OCI-M1 (cell line): ENCODE results near the gene SMIM20.

ENCODE experiments used
- DNase-seq: peaks from one replicate; lab custom pipeline; 2025; lab: John Stamatoyannopoulos, UW

SMIM20 gene

DNA sequence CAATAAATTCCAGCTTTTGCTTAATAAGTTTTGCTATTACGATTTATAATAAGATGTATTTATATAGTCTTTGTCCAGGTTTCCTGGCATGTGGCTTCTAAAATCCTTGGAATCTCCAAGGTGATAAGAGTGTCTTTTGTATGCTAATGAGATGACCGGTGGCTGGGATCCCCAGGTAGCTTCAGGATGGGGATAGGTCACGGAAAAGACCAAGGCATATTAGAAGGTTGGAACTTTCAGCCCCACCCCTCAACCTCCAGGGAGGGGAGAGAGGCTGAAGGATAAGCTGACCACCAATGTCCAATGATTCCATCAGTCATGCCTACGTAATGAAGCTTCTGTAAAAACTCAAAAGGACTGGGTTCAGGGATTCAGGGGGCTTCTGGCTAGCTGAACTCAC, 41.7 kb downstream of the SMIM20 start:
- no peak for DNase-seq

DNA sequence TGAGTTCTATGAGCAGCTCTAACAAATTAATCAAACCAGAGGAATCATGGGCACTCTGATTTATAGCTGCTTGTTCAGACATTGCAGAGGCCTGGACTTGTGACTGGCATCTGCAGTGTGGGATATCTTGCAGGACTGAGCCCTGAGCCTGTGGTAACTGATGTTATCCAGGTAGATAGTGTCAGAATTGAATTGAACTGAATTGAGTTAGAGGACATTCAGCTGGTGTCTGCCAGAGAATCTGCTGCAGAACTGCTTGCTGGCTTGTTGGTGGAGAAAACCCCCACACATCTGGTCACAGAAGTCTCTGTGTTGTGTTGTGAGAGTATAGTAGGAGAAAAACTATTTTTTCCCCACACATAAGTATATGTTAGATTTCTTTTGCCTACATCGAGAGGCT, 42.2 kb downstream of the SMIM20 start:
- DNase-seq, result no peak

DNA sequence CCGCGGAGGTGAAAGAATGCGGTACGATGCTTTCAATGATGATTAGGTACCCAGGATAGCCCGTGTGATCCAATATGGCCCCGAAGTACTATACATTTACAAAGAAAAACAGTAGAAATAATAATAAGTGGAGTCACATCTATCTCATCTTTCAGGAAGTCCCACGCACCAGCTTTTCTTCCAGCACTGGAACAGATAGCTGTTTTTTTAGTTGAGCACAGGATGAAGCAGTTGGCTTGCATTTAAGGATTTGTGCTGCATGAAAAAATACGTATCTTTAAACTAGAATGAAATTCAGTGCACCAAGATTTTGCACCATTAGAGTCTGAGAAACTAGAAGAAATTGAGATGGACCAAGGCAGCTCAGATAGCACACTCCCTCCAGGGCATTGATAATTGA, 44.1 kb downstream of the SMIM20 start:
- DNase-seq, result no peak

DNA sequence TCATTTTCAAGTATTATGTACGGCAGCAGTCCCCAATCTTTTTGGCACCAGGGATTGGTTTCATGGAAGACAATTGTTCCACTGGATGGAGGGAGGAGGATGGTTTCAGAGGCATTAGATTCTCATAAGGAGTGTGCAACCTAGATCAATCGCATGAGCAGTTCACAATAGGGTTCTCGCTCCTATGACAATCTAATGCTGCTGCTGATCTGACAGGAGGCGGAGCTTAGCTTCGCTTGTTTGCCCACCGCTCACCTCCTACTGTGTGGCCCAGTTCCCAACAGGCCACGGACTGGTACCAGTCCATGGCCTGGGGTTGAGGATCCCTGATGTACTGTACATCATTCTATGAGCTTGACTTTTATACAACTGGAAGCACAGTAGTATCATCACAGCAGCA, 48.4 kb downstream of the SMIM20 start:
- DNase-seq, result no peak

DNA sequence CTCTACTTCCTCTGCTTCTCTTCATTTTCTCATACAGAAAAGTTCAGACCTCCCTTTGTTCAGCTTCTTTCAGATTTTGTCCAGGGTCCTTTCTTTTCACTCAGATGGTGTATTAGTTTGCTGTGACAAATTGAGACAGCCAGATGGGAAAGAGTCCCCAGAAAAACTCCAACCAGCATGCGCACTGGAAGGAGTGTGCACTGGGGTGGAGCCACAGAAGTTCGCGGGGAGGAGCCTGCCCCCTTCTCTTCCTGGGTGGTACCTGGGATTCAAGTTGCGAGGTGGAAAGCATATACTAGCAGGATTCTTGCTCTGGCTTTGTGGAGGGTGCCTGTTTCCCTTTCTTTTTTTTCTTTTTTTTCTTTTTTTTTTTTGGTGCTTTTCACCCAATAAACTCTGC, 51.6 kb downstream of the SMIM20 start:
- no peak for DNase-seq

DNA sequence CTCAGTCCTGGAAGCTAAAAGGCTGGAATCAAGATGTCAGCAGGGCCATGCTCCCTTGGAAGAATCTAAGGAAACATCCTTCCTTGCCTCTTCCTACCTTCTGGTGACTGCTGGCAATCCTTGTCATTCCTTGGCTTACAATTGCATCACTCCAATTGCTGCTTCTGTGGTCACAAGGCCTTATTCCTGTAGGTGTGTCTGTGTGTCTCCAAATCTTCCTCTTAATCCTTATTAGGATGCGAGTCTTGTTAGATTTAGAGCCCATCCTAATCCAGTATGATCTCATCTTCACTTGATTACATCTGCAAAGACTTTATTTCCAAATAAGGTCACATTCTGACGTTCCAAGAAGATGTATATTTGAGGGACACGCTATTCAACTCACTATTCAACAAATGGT, 52.2 kb downstream of the SMIM20 start:
- no peak for DNase-seq

DNA sequence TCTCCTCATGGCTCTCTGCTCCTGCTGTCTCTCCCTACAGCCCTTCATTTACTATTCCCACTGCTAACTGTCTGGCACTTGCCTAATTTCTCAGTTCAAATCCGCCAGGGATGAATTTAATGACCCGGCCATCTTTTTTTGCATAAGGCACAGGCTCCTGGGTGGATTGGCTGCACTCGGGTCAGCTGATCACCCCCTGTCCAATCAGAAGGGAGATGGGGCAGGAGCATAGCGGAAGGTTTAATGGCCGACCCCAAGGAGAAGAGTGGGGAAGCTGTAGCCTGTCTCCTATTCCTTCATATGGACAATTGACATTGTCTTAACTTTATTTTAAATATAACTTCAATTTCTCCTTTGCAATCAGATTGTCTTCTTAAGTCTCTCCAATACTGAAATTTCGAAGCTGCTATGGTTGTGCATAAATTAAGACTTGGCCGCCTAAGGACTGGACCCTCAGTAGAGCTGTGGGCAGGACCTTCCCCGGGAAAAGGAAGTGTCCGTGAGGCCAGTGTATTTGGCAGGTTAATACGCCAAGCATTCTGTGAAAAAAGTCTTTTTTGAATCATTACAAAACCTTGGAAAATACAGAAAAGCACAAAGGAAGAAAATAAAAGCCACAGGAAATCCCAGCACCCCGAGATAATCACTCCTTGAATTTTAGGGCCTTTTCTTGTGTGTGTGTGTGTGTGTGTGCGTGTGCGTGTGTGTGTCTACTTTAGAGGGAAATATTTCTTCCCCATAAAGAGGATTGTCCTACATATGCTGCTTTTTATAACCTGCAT, 55.5 kb downstream of the SMIM20 start:
- DNase-seq, result peak; percentile 9

DNA sequence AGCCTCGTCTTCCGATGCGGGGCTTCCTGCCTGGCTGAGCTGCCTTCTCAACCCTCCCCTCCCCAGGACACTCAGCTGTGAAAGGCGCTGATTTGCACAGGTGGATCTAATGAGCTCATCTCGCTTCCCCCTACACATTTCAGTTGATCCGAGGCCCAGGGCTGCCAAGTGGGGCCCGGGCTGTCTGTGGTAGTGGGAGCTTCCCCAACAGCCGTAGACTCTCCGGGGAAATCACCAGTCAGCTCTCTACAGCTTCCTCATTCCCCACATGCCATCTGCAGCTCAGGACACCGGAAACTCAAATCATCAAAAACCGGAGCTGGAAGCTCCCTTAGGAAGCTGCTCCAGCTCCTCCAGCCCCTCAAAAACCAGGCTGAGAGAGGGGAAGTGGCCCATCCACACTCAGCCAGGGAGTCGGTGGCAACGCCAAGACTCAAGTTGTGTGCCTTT, 56.2 kb downstream of the SMIM20 start:
- DNase-seq, result no peak

DNA sequence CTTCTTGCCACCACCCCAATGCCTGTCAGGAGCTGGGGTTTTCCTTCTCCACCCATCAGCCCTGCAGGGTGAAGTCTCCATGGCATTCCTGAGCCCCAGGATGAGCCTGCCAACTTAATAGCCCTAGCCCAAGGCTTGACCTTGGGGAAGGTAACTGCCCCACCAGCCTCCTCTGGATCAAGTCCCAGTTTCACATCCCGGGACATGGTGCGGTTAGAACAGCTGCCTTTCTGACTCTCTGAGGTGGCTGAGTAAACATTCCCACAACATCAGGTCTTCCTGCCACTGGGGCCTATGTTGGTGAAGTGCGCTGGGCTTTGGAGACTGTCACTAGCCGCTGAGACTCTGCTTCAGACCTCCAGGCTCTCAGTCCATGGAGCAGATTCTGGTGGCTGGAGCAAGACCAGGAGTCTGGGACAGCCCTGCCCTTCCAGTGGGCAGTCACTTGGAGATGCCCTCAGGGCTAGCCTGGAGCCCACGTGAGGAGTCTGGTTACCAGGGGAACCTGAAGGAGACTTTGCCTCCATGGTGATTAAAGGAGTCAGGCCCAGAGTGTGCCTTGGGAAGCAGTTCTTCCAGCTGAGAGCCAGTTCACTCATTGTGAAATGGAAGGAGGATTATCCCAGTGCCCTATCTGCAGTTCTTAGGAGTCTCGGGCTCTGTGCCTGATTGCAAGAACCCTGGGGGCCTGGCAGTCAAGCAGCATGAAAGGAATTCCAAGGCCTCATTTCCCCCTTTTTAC, 56.8 kb downstream of the SMIM20 start:
- no peak for DNase-seq

DNA sequence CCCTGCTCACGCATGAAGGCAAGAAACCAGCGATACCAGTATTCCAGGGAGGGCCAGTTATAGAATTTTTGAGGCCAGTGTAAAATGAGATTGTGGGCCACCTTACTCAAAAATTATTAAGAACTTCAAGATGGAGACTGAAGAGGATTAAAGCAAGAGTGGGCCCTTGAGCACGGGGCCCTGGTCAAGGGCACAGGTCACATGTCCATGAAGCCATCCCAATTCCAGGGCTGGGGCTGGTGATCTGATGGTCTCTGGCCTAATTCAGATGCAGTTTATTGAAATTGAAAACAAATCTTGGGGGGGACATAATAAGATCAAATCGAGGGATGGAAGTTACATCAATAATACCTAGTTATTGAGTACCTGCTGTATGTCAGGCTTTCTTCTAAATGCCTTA, 58.3 kb downstream of the SMIM20 start:
- no peak for DNase-seq

DNA sequence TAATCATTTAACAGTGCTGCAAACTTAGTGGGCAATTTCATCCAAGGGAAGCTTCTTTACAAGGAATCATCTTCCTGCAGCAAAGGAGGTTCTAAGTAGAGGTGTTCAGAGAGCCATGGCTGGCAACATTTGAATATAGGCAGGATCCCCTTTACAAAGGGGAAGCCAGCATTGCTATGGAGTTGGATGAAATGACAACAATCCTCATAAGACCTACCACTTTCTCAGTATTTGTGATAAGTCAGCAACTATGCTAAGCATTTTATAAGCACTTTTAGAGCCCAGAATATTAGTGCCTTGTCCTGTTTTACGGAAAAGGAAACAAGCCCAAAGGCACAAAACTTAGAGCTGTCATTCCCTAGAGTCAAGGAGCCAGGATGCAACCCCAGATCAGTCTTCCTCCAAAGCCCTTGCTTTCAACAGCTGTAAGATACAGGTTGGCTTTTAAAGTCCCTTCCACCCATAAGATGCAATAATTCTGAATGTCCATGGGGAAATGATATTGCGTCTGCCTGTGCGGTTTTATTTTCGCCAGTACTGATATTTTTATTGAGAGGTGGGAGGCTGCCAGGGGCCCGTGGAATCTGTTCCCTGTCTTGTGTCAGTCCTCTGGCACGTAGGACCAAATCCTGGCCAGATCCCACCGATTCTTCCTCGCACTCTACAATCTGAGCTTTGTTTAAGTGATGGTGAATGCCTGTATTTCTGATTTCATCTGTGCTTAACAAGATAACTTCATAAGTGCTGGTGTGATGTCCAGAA, 59.1 kb downstream of the SMIM20 start:
- DNase-seq, result no peak

DNA sequence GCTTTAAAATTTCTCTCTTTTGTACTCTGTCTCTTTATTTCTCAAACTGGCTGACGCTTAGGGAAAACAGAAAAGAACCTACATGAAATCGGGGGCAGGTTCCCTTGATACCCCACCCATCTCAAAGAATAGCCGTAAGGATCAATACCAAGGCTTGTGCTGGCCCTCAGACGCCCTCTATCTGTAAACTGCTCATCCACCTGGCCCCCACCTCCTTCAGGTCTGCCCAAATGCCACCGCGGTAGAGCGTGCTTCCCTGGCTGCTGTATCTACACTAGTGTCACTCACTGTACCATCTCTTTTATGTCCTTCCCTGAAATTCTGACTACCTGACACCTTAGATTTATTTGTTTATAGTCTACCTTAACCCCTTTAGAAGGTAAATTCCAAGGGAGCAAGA, 62.8 kb downstream of the SMIM20 start:
- DNase-seq, result no peak

DNA sequence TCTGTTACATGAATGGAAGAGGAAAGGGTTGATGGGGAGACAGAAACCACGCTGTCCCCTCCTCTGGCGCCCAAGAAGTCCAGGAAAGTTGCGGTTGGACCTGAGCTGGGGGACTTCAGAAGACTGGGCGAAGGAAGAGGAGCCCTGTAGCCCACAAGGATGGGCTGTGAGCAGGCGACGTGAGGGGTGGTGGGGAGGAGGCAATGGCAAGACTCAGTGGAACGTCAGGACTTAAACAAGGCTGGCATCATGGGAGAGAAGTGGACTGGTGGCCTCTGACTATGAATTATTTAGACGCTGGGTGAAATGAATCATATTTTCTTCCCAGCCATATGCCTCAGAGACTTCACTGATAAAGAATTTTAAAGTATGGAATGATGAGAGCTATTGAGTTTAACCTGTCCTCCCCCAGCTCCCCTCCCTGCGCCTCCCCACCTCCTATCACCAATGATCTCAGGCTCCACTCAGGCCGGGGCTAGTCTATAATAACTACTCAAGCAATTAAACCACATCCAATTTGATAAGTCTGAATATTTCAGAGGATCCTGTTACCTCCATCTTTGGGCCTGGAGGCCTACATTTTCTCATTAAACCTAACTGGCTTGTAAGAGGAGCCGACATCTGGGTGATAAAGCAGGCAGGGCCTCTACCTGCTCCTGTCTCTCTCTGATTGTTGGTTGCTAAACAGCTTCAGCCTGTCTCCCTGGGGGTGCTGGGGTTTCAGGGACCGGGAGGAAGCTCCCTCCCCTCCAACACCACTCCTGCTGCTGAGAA, 63.6 kb downstream of the SMIM20 start:
- no peak for DNase-seq

DNA sequence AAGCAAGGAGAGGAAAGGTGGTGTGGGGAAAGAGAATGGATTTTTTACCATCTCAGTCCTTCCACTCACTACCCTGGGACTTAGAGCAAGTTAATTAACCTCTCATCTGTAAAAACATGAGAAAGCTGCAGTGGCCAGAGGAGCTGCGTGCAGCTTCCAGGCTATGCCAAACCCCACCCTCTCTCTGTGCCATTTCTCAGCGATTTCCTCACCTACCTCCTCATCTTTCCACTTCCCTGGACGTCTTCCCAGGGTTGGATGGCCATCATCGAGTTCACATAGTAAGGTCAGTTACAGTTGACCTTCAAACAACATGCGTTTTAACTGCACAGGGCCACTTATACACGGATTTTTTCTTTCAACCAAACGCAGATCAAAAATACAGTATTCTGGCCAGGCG, 64.3 kb downstream of the SMIM20 start:
- DNase-seq, result no peak
